Mucosa of descending colon (tissue), 3 donors: ENCODE data around the gene ERBB4. TPM values are rescaled to one million over a fixed set of nuclear protein-coding genes. Genes with fewer than 3 reads are reported as not detected.

Source experiments
- ATAC-seq: fragments of 200-7000 bp; cut with Tn5 transposase; one replicate; pipeline ENCODE4 v1.9.1; 2020; ENCODE audit warnings: mild to moderate bottlenecking, moderate library complexity
- DNase-seq, 3 donors: peaks; one replicate each; pipeline ENCODE4 v3.0.0-alpha.2; 2020
- H3K36me3 ChIP-seq: fragments of 200-600 bp; one replicate; pipeline ENCODE4 v1.8.0; 2021; ENCODE audit warnings: low read depth, mild to moderate bottlenecking
- H3K4me1 ChIP-seq: fragments of 200-600 bp; one replicate; pipeline ENCODE4 v1.8.0; 2021; ENCODE audit warnings: low read depth, mild to moderate bottlenecking
- H3K4me3 ChIP-seq: fragments of 200-600 bp; one replicate; pipeline ENCODE4 v1.8.0; 2021; ENCODE audit warnings: mild to moderate bottlenecking
- H3K9me3 ChIP-seq: fragments of 200-600 bp; one replicate; pipeline ENCODE4 v1.8.0; 2021; ENCODE audit warnings: mild to moderate bottlenecking
- CTCF ChIP-seq: fragments of 200-600 bp; IDR thresholded peaks from one replicate; pipeline ENCODE4 v1.8.0; 2022; ENCODE audit warnings: antibody characterized with exemption, mild to moderate bottlenecking
- intact Hi-C, 2 donors: fragments of 100-400 bp; cut with DNase I in 1 of 2; cut with micrococcal nuclease in 1 of 2; formaldehyde crosslinking; loops; one replicate each; pipeline versions ENCODE4 v1.11.0 to v1.11.1; 2022; cut with DNase I, micrococcal nuclease
- total RNA-seq, 3 donors: library from RNA; stranded (reverse); fragmentation: NEBNext Ultra II Directional in 2 of 3; extraction: Animal tissue kit (Norgen Biotek cat#: 25700) in 2 of 3; gene quantifications; one replicate each; pipeline versions ENCODE4 v1.2.1 to v1.2.4, GENCODE V29; 2021 to 2023
- donor health status: DM: no; HTN: no; CAD: no; lungs with moderate emphysema.
- donor health status: DM: no; HTN: no; CAD: no.
- donor health status: DM: no; HTN: yes; CAD: no.

Gene ERBB4
- total RNA-seq, 3 donors from 2014 or later: 0.05 to 0.25 TPM; not detected in 1

GRCh38 chr2:211812587-211812986, 726.0 kb downstream of the ERBB4 start:
- intact Hi-C loops: no loop called here
- H3K4me3 ChIP-seq: no peak overlapping the region
- no peaks in the 10 kb centered on the region for H3K36me3 ChIP-seq
- DNase-seq: no peak
- H3K4me1 ChIP-seq: no peaks in the 10 kb centered on the region
- no peak for ATAC-seq
- no peak for TF ChIP-seq CTCF
- H3K9me3 ChIP-seq: no peaks in the 10 kb centered on the region

- no peaks in the 10 kb centered on the region for H3K9me3 ChIP-seq
- H3K4me3 ChIP-seq: no peak overlapping the region
- no peak for TF ChIP-seq CTCF
- H3K36me3 ChIP-seq: no peaks in the 10 kb centered on the region
- intact Hi-C loops: no loop called here
- H3K4me1 ChIP-seq: no peaks in the 10 kb centered on the region
- ATAC-seq: no peak
- no peak for DNase-seq
Measured at GRCh38 chr2:211802666-211803065, 735.9 kb downstream of the ERBB4 start.

GRCh38 chr2:211800001-211800400, 738.6 kb downstream of the ERBB4 start:
- ATAC-seq (no peak), DNase-seq (no peak)
- Histone ChIP-seq H3K4me1 (no peaks in the 10 kb centered on the region), H3K9me3 (no peaks in the 10 kb centered on the region), H3K36me3 (no peaks in the 10 kb centered on the region), H3K4me3 (no peak overlapping the region)
- TF ChIP-seq CTCF: no peak
- intact Hi-C loops: no loop called here

GRCh38 chr2:211798868-211799267, 739.7 kb downstream of the ERBB4 start:
- no peak for TF ChIP-seq CTCF
- Histone ChIP-seq H3K4me1 (no peaks in the 10 kb centered on the region), H3K9me3 (no peaks in the 10 kb centered on the region), H3K4me3 (no peak overlapping the region), H3K36me3 (no peaks in the 10 kb centered on the region)
- no peak for ATAC-seq
- intact Hi-C loops: no loop called here
- no peak for DNase-seq

- Histone ChIP-seq H3K9me3 (no peaks in the 10 kb centered on the region), H3K36me3 (no peaks in the 10 kb centered on the region), H3K4me3 (no peak overlapping the region), H3K4me1 (no peaks in the 10 kb centered on the region)
- DNase-seq (no peak), ATAC-seq (no peak)
- no peak for TF ChIP-seq CTCF
- intact Hi-C loops: no loop called here
Measured at GRCh38 chr2:211793690-211794089, 744.9 kb downstream of the ERBB4 start.

- TF ChIP-seq CTCF: no peak
- intact Hi-C loops: no loop called here
- no peak overlapping the region for H3K4me3 ChIP-seq
- H3K9me3 ChIP-seq: no peaks in the 10 kb centered on the region
- no peak for DNase-seq
- H3K4me1 ChIP-seq: no peaks in the 10 kb centered on the region
- no peak for ATAC-seq
- no peaks in the 10 kb centered on the region for H3K36me3 ChIP-seq
Measured at GRCh38 chr2:211789982-211790381, 748.6 kb downstream of the ERBB4 start.
